ENCODE measurements around the gene SH3GL1.

GRCh38 chr19:4449639-4450028, 49.3 kb upstream of the SH3GL1 start:
- TF ChIP-seq CTCF (IDR thresholded peaks at IDR 0.05; ENCODE audit: low read length) (no peak), EZH2 (IDR thresholded peaks at IDR 0.05; ENCODE audit: borderline replicate concordance, low read length) (no peak)
